Measurements from ENCODE around the gene CNTNAP5.

DNA sequence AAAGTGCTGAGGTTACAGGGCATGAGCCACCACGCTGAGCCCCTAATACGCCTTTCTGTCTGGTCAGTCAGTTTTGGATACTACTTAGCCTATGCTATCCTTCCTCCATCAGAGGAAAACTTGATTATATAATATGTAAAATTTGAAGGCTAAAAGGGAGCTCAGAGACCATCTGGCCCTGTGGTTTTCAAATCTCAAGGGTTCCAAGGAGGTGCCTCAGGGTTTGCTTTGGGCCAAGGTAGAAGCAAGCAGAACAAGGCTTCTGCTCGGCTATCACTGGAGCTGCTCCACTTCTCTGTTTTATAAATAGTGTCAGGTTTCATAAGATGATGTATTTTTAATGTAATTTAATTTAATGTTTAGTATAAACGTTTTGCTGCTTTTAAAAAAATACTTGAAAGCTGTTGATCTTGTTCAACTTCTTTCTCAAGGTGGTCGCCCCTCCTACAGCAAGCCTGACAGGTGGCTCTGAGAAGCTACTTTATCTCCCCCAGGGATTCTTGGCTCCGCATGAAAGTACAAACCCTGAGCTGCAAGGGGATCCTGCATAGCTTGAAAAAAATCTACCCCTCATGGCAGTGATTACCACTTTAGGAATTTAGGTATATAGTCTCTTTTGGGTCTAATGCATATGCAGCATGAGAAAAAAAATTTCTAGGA, 290.3 kb downstream of the CNTNAP5 start:
- no peak for TF ChIP-seq REST (IDR thresholded peaks at IDR 0.05; ENCODE audit: insufficient read depth in 1 of 2, low read depth in 2 of 2, low read length in 1 of 2)
- TF ChIP-seq CTCF (IDR thresholded peaks at IDR 0.05): no peak
